SIG-M5 (cell line): Measurements from ENCODE around the gene ENDOG.
"Not testable (repeated sequence)": the region's sequence is repeated elsewhere in the genome, so short reads cannot be mapped to it uniquely, and the experiment has no call there.

Experiments used
- DNase-seq: peaks from one replicate; lab custom pipeline; 2025; lab: John Stamatoyannopoulos, UW

ENDOG gene

DNA sequence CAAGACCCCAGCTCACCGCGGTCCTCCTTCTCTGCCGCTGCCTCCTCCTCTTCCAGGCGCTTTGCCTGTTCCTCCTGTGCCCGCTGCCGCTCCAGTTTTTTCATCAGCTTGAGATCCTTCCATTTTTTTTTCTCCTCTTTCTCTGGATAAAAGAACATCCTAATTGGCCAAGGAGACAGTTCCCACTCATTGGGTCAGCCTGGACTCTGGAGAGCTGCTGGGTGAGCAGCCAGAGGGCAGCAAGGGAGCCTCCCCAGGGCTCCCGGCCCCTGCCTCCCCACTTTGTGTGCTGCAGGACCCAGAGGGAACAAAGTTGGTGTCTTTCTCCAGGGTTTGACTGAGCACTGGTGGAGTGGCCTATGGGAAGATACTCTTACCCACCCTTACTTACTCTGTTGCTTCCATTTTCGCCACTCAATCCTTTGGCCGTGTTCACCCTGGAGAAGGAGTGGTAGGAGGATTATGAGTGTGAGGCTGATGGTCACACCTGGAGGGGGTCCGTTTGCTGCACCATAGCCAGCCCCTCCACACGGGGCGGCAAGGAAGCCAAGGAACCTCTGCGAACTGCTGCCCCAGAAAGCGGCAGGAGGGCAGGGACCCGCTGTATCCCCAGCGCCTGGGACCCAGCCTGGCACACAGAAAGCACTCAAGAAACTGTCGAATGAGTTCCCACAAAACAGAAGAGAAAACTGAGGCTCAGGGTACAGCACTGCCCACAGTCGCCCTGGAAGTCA, 10.6 kb downstream of the ENDOG start:
- no peak for DNase-seq

DNA sequence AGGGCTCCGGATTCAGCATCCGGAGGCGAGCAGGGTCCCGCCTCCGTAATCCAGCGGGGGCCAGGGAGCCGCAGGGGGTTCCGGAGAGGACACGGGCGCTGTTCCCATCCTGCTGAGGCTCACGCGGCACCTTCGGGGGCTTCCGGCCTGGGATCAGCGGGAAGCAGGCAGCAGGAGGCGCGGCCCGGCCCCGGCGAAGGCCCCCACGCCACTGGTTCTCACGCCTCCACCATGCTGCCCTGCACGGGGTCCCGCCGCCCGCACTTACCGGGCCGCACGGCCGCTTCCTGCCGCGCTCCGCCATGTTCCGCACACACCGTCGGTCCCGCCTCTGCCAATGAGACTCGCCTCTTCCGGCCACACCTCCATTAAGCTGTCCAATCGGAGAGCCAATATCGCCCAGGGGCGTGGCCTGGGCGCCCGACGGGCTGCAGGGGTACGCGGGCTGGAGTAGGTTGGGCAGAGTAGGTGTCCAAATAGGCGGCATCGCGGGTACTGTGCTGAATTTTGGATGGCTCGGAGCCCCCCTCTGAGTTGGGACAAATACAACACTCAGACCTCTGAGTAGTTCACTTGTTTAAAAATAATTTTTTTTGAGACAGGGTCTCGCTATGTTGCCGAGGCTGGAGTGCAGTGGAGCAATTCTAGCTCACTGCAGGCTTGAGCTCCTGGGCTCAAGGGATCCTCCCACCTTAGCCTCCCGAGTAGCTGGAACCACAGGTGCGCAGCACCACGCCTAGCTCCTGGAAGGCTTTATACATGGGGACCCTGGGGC, 11.4 kb downstream of the ENDOG start, which contains the start of gene SPOUT1:
TSS of gene SPOUT1 (minus strand) at position 318 of the 775 bp plus-strand sequence. CDS start at position 304, 14 bp downstream.
- DNase-seq: peak; percentile 76

DNA sequence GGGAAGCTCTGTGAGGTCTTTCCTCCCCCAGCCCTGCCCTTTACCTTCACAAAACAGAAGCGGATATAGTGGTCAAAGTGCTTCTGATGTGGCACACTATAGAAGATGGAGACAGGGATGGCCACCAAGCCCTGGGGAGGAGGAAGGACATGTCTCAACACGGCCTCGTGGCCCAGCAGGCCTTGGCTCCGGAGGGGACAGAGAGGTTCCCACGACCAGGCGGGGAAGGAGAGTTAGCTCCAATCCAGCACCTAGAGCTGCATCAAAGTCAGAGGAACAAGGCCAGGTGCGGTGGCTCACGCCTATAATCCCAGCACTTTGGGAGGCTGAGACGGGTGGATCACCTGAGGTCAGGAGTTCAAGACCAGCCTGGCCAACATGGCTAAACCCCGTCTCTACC, 15.4 kb downstream of the ENDOG start:
- DNase-seq: no peak

DNA sequence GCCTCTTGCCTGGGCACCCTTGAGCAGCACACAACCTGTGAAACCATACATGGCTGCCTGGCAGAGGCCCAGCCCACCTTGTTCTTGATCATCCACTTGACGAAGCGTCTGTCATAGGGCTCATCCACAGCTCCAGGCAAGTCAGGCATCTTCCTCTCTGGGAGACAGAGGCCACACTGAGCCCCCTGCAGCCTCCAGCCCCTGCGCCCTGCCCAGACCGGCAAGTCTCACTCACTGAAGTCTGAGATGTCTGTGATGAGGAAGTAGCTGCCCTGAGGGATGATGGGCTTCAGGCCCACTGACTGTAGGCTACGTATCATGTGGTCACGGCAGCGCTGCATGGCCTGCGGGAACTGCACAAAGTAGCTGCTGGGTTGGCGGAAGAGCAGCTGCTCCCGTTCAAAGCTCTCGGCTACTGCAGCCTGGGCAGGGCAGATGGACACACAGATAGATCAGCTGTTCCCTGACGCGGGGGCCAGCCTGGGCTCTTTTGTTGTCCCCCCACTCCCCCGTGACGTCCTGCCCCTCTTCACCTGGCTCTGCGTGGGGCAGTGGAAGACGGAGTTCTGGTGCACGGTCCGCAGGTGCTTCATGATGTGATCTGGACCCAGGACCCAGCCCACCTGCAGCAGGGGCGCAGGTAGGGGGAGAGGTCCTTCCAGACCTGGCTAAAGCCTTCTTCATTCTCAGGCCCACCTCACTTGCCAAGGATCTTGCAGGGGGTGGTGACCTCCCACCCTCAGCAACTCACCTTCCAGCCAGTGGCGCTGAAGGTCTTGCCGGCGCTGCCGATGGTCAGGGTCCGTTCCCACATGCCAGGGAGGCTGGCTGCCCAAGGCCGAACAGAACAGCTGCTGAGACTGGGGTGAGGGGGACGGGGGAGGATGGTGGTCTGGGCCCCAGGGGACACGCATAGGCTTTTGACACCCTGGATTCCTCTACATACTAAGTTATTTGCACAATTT, 17.2 kb downstream of the ENDOG start:
- DNase-seq: no peak

DNA sequence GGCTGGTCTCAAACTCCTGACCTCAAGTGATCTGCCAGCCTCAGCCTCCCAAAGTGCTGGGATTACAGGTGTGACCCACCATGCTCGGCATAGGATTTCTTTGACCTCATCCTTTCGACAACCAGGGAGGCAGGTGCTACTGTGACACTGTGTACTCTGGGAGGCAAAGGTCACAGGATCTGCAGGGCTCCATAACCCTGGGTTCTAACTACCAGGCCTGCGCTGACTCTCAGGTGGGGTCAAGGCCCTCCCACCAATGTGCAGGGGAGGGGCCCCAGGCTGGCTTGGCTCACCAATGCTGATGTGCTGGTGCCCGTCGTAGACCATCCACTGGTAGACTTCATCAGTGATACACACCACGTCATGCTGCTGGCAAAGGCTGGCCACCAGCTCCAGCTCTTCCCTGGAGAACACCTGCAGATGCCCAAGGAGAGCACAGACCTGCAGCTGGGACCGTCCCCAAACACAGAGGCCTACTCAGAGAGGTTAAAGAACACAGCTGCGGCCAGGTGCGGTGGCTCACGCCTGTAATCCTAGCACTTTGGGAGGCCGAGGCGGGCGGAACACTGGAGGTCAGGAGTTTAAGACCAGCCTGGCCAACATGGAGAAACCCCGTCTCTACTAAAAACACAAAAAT, 18.3 kb downstream of the ENDOG start:
- DNase-seq: no peak

DNA sequence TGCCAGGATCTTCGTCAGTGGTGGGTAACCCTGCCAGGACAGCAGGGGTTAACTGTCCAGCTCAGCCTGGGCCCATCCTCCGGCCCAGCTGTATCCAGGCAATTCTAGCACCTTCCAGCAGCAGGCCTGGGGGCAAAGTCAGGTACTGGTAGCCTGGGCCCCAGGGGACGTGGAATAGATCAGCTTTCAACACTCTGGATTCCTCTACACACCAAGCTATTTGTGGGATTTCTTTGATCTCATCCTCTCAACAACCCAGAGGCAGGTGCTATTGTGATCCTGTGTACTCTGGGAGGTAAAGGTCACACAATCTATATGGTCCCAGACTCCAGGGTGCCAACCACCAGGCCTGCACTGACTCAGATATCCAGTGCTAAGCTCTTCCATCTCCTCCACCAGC, 20.0 kb downstream of the ENDOG start:
- no peak for DNase-seq

DNA sequence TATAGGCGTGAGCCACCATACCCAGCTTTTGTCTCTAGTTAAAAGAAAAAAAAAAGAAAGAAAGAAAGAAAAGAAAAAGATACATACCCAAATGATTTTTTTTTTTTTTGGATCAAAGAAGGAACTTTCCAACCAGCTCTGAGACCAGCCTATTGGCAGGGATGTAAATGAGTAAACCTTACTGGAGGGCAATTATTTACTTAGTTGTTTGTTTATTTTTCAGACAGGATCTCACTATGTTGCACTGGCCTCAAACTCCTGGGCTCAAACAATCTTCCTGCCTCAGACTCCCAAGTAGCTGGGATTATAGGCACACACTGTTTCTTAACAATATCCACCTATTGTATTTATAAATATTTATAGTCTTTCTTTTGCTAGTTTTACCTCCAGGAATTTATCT, 22.2 kb downstream of the ENDOG start:
- DNase-seq: no peak

DNA sequence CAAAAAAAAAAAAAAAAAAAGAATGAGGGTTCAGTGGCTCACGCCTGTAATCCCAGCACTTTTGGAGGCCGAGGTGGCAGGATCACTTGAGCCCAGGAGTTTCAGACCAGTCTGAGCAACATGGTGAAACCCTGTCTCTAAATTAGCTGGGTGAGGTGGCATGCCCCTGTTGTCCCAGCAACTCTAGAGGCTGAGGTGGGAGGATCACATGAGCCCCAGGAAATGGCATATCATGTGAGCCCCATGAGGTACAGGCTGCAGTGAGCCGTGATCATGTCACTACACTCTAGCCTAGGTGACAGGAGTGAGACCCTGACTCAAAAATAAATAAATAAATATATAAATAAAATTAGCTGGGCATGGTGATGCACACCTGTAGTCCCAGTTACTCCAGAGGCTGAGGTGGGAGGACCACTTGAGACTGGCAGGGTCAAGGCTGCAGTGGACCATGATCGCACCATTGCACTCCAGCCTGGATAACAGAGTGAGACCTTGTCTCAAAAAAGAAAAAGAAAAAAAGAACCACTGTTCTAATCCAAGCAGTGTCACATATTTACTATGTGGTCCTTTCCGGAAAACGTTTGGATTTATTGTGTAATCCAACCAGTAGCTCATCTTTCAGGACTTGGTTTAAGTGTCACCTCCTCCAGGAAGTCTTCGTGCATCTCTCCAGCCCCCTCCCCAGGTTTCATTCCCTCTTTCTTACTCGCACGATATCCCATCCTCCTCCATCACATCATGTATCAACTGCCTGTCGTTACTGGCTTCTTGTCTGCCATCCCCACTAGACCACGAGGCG, 23.6 kb downstream of the ENDOG start:
- no peak for DNase-seq

DNA sequence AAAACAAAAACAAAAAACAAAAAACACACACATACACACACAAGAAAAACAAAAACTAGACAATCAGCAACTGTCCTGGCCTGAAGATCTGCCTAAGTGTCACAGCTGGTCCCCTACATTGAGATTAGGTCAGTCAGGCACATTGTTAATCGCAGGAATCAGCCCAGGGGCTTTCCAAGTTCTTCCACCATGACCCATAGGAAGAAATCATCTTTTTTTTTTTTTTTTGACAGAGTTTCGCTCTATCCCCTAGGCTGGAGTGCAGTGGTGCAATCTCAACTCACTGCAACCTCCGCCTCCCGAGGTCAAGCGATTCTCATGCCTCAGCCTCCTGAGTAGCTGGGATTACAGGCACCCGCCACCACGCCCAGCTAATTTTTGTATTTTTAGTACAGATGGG, 24.9 kb downstream of the ENDOG start:
- DNase-seq: not testable (repeated sequence)

DNA sequence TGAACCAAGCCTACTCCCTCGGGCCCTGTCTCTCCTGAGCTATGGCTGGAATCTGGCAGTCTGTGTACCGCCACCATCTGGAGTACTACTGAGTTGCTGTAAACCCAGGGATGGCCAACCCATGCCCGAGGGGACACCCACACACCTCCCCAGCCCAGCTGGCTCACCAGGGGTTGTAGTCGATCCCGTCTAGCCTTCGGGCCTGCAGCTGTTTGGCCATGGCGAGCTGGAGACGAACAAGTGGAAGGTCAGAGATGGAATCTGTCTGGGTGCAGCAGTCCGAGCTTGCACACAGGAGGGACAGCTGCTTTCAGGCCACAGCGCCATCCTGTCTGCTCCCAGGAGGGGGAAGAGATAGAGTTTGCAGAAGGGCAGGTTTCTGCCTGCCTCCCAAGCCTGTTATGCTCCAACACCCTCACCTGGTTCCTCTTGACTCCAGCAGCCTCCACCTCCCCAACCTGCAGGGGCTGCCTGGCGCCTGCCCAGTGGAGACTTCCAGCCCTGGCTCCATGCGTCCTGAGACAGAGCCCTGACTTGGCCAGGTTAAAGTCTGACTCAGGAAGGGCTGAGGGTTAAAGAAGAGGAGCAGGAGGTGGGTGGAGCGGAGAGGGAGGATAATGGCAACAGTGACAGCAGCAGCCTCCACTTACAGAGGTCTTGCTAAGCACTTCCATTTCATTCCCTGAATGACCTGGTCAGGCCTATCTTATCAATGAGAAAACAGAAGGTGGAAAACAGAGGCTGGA, 27.1 kb downstream of the ENDOG start:
- no peak for DNase-seq

DNA sequence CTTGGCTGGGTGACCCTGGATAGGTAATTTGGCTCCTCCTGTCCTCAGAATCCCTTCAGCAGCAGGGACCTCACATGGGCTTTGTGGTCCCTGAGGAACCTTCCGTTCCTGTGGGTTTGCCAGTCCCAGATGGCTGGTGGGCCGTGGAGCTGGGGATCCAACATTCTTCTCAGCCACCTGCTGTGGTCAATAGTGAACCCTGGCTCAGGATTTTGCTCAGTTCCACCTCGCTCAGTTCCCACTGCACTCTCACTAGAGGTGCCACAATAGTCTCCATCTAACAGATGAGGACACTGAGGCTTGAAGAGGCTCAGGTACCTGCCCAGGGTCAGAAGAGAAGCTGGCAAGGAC, 28.4 kb downstream of the ENDOG start:
- no peak for DNase-seq

DNA sequence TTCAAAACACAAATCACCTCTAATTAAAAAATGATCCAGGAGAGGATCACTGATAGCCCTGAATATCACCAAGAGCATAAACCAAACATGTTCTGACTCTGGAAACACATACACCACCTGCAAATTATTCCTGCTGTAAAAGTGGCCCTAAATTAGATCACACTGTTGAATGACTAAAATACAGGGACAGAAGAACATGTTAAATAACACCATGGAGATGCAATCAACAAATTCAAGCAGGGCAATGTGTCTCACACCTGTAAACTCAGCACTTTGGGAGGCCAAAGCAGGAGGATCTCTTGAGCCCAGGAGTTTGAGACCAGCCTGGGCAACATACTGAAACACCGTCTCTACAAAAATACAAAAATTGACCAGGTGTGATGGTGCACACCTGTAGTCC, 29.5 kb downstream of the ENDOG start:
- DNase-seq: no peak

DNA sequence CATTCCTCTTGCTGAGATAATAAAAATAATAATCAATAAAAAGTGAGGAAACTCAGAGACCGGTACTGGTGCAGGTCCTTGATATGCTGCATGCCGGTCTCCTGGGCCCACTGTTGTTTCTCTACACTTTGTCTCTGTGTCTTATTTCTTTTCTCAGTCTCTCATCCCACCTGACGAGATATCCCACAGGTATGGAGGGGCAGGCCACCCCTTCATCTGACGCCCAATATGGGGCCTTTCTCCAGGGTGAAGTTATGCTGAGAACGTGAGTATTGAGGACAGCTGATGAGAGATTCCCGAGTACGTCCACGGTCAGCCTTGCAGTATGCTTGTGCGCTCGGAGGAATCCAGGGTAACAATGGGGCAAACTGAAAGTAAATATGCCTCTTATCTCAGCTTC, 32.7 kb downstream of the ENDOG start:
- DNase-seq: not testable (repeated sequence)

DNA sequence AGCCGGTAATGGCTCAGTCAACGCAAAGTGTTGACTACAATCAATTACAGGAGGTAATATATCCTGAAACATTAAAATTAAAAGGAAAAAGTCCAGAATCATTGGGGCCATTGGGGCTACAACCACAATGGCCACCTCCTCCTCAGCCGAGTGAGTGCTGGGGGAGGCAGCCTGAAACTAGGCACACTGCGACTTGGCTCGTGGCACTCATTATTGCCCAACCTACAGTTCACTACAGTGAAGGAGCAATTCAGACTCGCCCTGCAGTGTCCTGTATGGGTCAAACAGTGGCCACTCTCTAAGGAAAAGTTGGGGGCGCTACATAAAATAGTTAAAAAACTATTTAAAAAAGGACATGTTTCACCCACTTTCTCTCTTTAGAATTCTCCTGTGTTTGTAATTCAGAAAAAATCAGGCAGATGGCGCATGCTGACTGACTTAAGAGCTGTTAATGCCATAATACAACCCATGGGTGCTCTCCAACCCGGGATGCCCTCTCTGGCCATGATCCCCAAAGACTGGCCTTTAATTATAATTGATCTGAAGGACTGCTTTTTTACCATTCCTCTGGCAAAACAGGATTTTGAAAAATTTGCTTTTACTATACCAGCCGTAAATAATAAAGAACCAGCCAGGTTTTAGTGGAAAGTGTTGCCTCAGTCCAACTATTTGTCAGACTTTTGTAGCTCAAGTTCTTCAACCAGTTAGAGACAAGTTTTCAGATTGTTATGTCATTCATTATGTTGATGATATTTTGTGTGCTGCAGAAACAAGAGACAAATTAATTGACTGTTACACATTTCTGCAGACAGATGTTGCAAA, 33.7 kb downstream of the ENDOG start:
- not testable (repeated sequence) for DNase-seq

DNA sequence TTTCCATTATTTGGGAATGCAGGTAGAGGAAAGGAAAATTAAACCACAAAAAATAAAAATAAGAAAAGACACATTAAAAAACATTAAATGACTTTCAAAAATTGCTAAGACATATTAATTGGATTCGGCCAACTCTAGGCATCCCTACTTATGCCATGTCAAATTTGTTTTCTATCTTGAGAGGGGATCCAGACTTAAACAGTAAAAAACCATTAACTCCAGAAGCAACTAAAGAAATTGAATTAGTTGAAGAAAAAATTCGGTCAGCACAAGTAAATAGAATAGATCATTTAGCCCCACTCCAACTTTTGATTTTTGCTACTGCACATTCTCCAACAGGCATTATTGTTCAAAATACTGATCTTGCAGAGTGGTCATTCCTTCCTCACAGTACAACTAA, 34.3 kb downstream of the ENDOG start:
- DNase-seq: not testable (repeated sequence)

DNA sequence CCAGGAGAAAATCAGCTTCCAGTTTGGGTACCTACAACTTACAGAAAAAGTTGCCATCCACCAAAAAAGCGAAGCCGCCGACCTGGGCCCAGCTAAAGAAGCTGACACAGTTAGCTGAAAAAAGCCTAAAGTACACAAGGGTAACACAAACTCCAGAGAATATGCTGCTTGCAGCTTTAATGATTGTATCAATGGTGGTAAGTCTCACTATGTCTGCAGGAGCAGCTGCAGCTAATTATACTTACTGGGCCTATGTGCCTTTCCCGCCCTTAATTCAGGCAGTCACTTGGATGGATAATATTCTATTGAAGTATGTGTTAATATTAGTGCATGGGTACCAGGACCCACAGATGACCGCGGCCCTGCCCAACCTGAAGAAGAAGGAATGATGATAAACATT, 36.2 kb downstream of the ENDOG start:
- not testable (repeated sequence) for DNase-seq

DNA sequence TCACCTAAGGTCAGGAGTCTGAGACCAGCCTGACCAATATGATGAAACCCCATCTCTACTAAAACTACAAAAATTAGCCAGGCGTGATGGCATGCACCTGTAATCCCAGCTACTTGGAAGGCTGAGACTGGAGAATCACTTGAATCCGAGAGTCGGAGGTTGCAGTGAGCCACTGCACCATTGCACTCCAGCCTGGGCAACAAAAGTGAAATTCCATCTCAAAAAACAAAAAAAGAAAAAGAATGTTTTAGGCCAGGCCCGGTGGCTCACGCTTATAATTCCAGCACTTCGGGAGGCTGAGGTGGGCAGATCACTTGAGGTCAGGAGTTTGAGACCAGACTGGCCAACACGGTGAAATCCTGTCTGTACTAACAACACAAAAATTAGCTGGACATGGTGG, 40.2 kb downstream of the ENDOG start:
- DNase-seq: not testable (repeated sequence)

DNA sequence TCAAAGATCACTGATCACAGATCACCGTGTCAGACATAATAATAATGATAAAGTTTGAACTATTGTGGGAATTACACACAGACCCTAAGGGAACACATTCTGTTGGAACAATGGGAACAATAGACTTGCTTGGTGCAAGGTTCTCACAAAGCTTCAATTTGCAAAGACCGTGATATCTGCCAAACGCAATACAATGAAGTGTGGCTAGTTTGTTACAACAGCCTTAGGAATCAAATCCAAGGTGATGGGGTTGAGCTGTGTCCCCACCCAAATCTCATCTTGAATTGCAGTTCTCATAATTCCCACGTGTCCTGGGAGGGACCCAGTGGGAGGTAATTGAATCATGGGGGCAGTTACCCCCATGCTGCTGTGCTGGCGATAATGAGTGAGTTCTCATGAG, 42.6 kb downstream of the ENDOG start:
- DNase-seq: no peak

DNA sequence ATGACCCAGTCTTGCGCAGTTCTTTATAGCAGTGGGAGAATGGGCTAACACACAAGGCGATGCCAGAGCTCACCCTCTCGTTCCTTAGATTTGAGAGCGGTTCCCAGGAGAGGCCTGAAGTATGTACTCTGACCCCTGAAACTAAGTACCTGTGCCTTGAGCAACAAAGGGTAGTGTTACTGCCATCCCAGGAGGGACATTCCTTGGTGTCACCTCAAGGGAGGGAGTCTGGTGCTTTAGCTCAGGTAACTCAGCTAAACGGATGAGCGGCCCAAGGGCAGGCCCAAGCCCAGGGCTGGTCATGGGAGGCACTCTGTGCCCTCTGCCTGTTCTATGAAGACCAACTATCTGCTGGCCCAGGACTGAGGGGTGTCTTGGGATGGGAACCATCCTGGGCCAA, 43.2 kb downstream of the ENDOG start:
- DNase-seq: no peak
